Naive thymus-derived CD4-positive, alpha-beta T cell (primary cell): Measurements from ENCODE around the gene BSX. TPM values are rescaled to one million over a fixed set of nuclear protein-coding genes. Genes with fewer than 3 reads are reported as not detected.
A peak's percentile ranks its signal among the peaks of the same experiment; 100 is the strongest.

Source experiments
- ATAC-seq: fragments of 150-1000 bp; cut with Tn5 transposase; 2 replicates; pipeline ENCODE4 v1.10.0; 2021; ENCODE audit warnings: mild to moderate bottlenecking, moderate library complexity
- CTCF ChIA-PET: fragments of 350-600 bp; sonication (Branson Sonifier 250); formaldehyde crosslinking; loops from one replicate; lab custom pipeline; 2021; ENCODE audit warnings: antibody characterized with exemption; lab: Charles Lee
- POLR2A ChIA-PET: fragments of 350-600 bp; sonication (Branson Sonifier 250); formaldehyde crosslinking; loops from one replicate; lab custom pipeline; 2021; ENCODE audit warnings: antibody characterized with exemption, inconsistent platforms; lab: Charles Lee
- DNase-seq, 9 donors: peaks; one replicate each; pipeline versions ENCODE4 v3.0.0 to v3.0.0-alpha.2; 2020 to 2022; ENCODE audit warnings: mixed read lengths in 1 of 9
- H3K27ac ChIP-seq: one replicate; pipeline ENCODE4 v1.7.0; 2013; ENCODE audit warnings: mild to moderate bottlenecking, low read depth, low read length, moderate library complexity
- H3K27me3 ChIP-seq, 2 donors: one replicate each; pipeline ENCODE4 v1.7.0; 2013; ENCODE audit warnings: low read length in 2 of 2, mild to moderate bottlenecking in 2 of 2, moderate library complexity in 2 of 2; ENCODE audit not compliant: control insufficient read depth in 2 of 2, insufficient read depth in 2 of 2
- H3K36me3 ChIP-seq, 3 experiments: 1 replicate in 2 of 3; 2 replicates in 1 of 3; pipeline ENCODE4 v1.7.0; 2013; ENCODE audit warnings: low read length in 3 of 3, mild to moderate bottlenecking in 3 of 3, moderate library complexity in 1 of 3; ENCODE audit not compliant: insufficient read depth in 3 of 3, control insufficient read depth in 2 of 3
- H3K4me1 ChIP-seq, 2 donors: one replicate each; pipeline ENCODE4 v1.7.0; 2013; ENCODE audit warnings: low read length in 2 of 2, mild to moderate bottlenecking in 2 of 2, moderate library complexity in 1 of 2; ENCODE audit not compliant: control insufficient read depth in 2 of 2, insufficient read depth in 2 of 2
- H3K4me3 ChIP-seq: 2 replicates; pipeline ENCODE4 v1.7.0; 2013; ENCODE audit warnings: mild to moderate bottlenecking, low read length
- H3K9me3 ChIP-seq, 3 experiments: 1 replicate in 2 of 3; 2 replicates in 1 of 3; pipeline ENCODE4 v1.7.0; 2013; ENCODE audit warnings: low read length in 3 of 3; ENCODE audit not compliant: control insufficient read depth in 2 of 3
- H3K27ac Mint-ChIP-seq, 9 donors: one replicate each; pipeline ENCODE4 v1.8.0; 2020 to 2022; ENCODE audit warnings: mixed read lengths in 9 of 9, mild to moderate bottlenecking in 8 of 9, moderate library complexity in 5 of 9, inconsistent platforms in 2 of 9
- H3K27me3 Mint-ChIP-seq, 5 donors: one replicate each; pipeline ENCODE4 v1.8.0; 2021 to 2022; ENCODE audit warnings: mixed read lengths in 5 of 5, mild to moderate bottlenecking in 1 of 5
- H3K36me3 Mint-ChIP-seq, 5 donors: one replicate each; pipeline ENCODE4 v1.8.0; 2020 to 2022; ENCODE audit warnings: mixed read lengths in 5 of 5, mild to moderate bottlenecking in 3 of 5, inconsistent platforms in 1 of 5
- H3K4me1 Mint-ChIP-seq, 7 donors: one replicate each; pipeline ENCODE4 v1.8.0; 2020 to 2022; ENCODE audit warnings: mixed read lengths in 7 of 7, mild to moderate bottlenecking in 3 of 7, inconsistent platforms in 1 of 7
- H3K4me3 Mint-ChIP-seq, 10 donors: one replicate each; pipeline ENCODE4 v1.8.0; 2020 to 2022; ENCODE audit warnings: mild to moderate bottlenecking in 10 of 10, mixed read lengths in 10 of 10, moderate library complexity in 6 of 10, inconsistent platforms in 2 of 10
- H3K9me3 Mint-ChIP-seq, 11 donors: one replicate each; pipeline ENCODE4 v1.8.0; 2020 to 2022; ENCODE audit warnings: mixed read lengths in 11 of 11, mild to moderate bottlenecking in 4 of 11, inconsistent platforms in 1 of 11, moderate library complexity in 1 of 11
- intact Hi-C, 2 donors: fragments of 100-400 bp; cut with micrococcal nuclease; formaldehyde crosslinking; loops; one replicate each; pipeline ENCODE4 v1.15.1; 2023
- polyA plus RNA-seq, 2 donors: library from polyadenylated mRNA; unstranded; fragments of 300-500 nt; fragmentation: Illumina TruSeq; gene quantifications; one replicate each; pipeline ENCODE4 v1.2.3, GENCODE V29; 2021
- total RNA-seq, 6 experiments: library from RNA in 5 of 6; stranded (reverse) in 5 of 6; gene quantifications; 1 replicate in 5 of 6; 2 replicates in 1 of 6; pipeline ENCODE4 v1.2.3 and lab custom pipeline; 2021 to 2026

The BSX gene
- total and polyA plus RNA-seq, 7 experiments from 2014 or later = not detected

DNA sequence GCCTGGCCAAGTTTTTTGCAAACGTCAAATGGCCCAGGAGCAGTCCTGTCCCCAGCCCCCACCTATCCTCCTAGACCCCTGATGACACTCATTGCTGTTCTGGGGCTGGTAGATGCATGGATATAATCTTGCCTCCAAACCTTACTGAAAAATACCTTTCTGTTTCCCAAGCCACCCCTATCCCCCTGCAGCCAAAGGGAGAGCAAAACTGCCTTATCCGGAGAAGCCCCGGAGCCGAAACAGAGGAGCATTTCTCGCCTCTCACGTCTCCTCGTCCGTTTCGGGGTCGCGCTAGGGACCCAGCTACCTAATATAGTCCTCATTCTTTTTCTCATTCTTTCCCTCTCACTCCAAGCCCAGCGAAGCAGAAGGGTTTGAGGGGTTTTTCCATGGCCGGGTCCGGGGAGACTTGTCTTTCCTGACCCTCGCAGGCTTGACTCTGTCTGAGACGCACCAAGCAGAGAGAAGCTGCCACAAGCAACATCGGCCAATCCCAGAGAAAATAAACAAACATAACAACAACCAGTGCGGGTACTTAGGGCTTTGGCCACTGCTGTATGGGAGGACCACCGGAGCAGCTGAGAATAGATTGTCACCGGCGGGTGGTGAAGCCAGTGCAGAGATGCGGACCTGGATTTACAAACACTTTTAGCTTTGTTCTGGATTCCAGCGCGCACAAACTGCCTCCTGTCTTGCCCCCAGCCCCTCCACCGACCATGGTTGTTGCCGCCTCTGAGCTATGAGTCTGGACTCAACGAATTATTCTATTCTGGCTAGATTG lies 1.6 kb downstream of the BSX start:
- Mint-ChIP-seq H3K27me3 (peaks cover 84 to 95% (median 91%) of the 10 kb centered on the region in 5 donors), H3K27ac (peak overlapping the region in 1 of 9 donors; percentile 66), H3K4me3 (peak overlapping the region in 6 of 10 donors; percentile 16 to 71 (median 30)), H3K4me1 (peaks cover 24 to 59% (median 36%) of the 10 kb centered on the region in 7 donors), H3K9me3 (peaks cover 0 to 18% (median 6%) of the 10 kb centered on the region in 11 donors), H3K36me3 (peaks cover 0 to 9% (median 6%) of the 10 kb centered on the region in 5 donors)
- Histone ChIP-seq H3K4me3 (no peak overlapping the region), H3K9me3 (no peaks in the 10 kb centered on the region), H3K4me1 (peaks cover 0 to 16% of the 10 kb centered on the region in 2 donors), H3K27me3 (peaks cover 30 to 46% of the 10 kb centered on the region in 2 donors), H3K36me3 (no peaks in the 10 kb centered on the region), H3K27ac (no peak overlapping the region)
- DNase-seq (no peak), ATAC-seq (no peak)
- ChIA-PET CTCF (no interaction called here), POLR2A (interaction anchor here (0.6 kb wide), 1 partner anchor 13 kb away, joined by 3 read pairs; no protein-coding TSS in a partner anchor)
- intact Hi-C loops = loop anchor here in 1 of 2 donors (5.0 kb wide), 1 partner anchor 82 kb away; the partner anchor contains the start of gene HSPA8

GRCh38 chr11:122979103-122979814 lies 2.4 kb downstream of the BSX start:
- H3K9me3 ChIP-seq = no peaks in the 10 kb centered on the region
- Mint-ChIP-seq H3K27ac (peak overlapping the region in 1 of 9 donors; percentile 66), H3K4me1 (peaks cover 24 to 59% (median 36%) of the 10 kb centered on the region in 7 donors), H3K36me3 (peaks cover 0 to 9% (median 6%) of the 10 kb centered on the region in 5 donors), H3K27me3 (peaks cover 82 to 96% (median 91%) of the 10 kb centered on the region in 5 donors), H3K9me3 (peaks cover 0 to 18% (median 6%) of the 10 kb centered on the region in 11 donors), H3K4me3 (peak overlapping the region in 5 of 10 donors; percentile 16 to 71 (median 24))
- ChIA-PET CTCF (no interaction called here), POLR2A (no interaction called here)
- H3K4me1 ChIP-seq = peaks cover 0 to 16% of the 10 kb centered on the region in 2 donors
- no peaks in the 10 kb centered on the region for H3K36me3 ChIP-seq
- no peak for DNase-seq
- no peak overlapping the region for H3K4me3 ChIP-seq
- intact Hi-C loops = no loop called here
- H3K27me3 ChIP-seq = peaks cover 29 to 46% of the 10 kb centered on the region in 2 donors
- no peak for ATAC-seq
- H3K27ac ChIP-seq = no peak overlapping the region

DNA sequence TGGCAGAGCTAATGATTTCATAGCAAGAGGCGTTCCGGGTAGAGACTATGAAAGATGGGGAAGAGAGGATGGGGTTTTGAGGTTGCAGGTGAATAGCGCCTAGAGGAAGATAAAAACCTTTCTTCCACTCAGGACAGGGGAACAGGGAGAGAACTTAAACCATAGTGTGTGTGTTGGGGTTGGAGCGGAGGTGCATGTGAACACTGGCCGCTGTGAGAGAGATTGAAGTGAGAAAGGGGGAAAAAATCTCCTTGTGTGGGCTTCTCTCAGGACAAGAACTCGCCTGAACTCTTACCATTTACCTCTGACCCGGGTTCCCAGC lies 3.4 kb downstream of the BSX start:
- Histone ChIP-seq H3K27ac (no peak overlapping the region), H3K27me3 (peaks cover 23 to 38% of the 10 kb centered on the region in 2 donors), H3K4me3 (no peak overlapping the region), H3K4me1 (peaks cover 0 to 8% of the 10 kb centered on the region in 2 donors), H3K9me3 (no peaks in the 10 kb centered on the region), H3K36me3 (no peaks in the 10 kb centered on the region)
- Mint-ChIP-seq H3K27me3 (peaks cover 86 to 98% (median 93%) of the 10 kb centered on the region in 5 donors), H3K27ac (peak overlapping the region in 1 of 9 donors; percentile 85), H3K9me3 (peaks cover 0 to 18% (median 6%) of the 10 kb centered on the region in 11 donors), H3K4me3 (peak overlapping the region in 9 of 10 donors; percentile 1 to 73 (median 30)), H3K36me3 (peaks cover 0 to 9% (median 6%) of the 10 kb centered on the region in 5 donors), H3K4me1 (peaks cover 18 to 53% (median 31%) of the 10 kb centered on the region in 7 donors)
- no peak for ATAC-seq
- DNase-seq = no peak
- ChIA-PET POLR2A (no interaction called here), CTCF (no interaction called here)
- intact Hi-C loops = no loop called here

GRCh38 chr11:122977470-122978298 lies 4.0 kb downstream of the BSX start:
- peaks cover 17 to 47% (median 25%) of the 10 kb centered on the region in 7 donors for H3K4me1 Mint-ChIP-seq
- peaks cover 0 to 18% (median 6%) of the 10 kb centered on the region in 11 donors for H3K9me3 Mint-ChIP-seq
- H3K27ac Mint-ChIP-seq = peak overlapping the region in 1 of 9 donors; percentile 85
- ATAC-seq (no peak), DNase-seq (no peak)
- H3K4me3 Mint-ChIP-seq = peak overlapping the region; percentile 1 to 80 (median 34)
- no peaks in the 10 kb centered on the region for H3K36me3 ChIP-seq
- peaks cover 0 to 8% (median 6%) of the 10 kb centered on the region in 5 donors for H3K36me3 Mint-ChIP-seq
- no peak overlapping the region for H3K4me3 ChIP-seq
- peaks cover 26 to 32% of the 10 kb centered on the region in 2 donors for H3K27me3 ChIP-seq
- H3K9me3 ChIP-seq = no peaks in the 10 kb centered on the region
- peaks cover 86 to 98% (median 92%) of the 10 kb centered on the region in 5 donors for H3K27me3 Mint-ChIP-seq
- POLR2A ChIA-PET = no interaction called here
- CTCF ChIA-PET = no interaction called here
- no peak overlapping the region for H3K27ac ChIP-seq
- peaks cover 0 to 8% of the 10 kb centered on the region in 2 donors for H3K4me1 ChIP-seq
- intact Hi-C loops = no loop called here

DNA sequence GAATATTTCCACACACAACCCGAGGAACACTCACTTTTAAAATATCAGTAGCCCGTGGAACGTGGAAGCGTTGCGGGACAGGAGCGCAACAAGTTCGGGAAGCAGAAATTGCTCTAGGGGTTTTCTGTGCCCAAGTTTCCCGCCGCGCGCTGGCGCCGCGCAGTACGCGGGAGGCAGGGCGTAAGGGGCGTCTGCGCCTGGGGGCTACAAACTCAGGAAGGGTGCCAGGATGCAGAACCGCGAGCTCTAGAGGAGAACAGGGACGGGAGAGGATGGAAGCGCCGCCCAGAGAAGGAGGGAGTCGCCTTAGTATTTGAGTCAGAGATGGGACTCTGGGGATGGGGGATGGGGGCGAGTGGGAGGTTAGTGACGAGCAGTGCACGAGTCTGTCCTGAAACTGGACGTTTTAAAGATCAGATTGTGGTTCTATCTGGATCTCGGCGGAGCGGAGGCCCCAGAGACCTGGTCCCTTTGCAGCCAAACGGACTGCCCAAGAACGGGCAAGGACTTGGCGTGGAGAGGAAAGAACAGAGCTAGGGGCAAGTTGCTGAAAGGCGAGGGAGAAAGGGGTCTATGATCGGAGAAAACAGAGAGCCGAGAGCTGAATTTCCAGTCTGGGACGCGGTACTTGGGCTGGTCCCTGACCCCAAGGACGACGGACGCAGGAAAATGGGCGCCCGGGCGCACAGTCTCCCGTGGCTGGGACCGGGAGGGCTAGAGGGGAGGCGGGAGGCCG lies 4.7 kb downstream of the BSX start:
- H3K27me3 ChIP-seq = peaks cover 25 to 26% of the 10 kb centered on the region in 2 donors

More for the DNA sequence above, 4.7 kb downstream of the BSX start:
- Histone ChIP-seq H3K36me3 (no peaks in the 10 kb centered on the region), H3K27ac (no peak overlapping the region), H3K4me1 (peaks cover 0 to 8% of the 10 kb centered on the region in 2 donors), H3K9me3 (no peaks in the 10 kb centered on the region), H3K4me3 (no peak overlapping the region)
- Mint-ChIP-seq H3K36me3 (peaks cover 0 to 6% (median 4%) of the 10 kb centered on the region in 5 donors), H3K27ac (peak overlapping the region in 1 of 9 donors; percentile 80), H3K27me3 (peaks cover 82 to 96% (median 87%) of the 10 kb centered on the region in 5 donors), H3K9me3 (peaks cover 0 to 12% (median 4%) of the 10 kb centered on the region in 11 donors), H3K4me1 (peaks cover 17 to 40% (median 25%) of the 10 kb centered on the region in 7 donors), H3K4me3 (peak overlapping the region; percentile 31 to 80 (median 50))
- POLR2A ChIA-PET = no interaction called here
- no peak for DNase-seq
- CTCF ChIA-PET = no interaction called here
- intact Hi-C loops = no loop called here
- ATAC-seq = no peak
